Measurements from ENCODE around the gene MAPK9.

MAPK9 gene

GRCh38 chr5:180336234-180337020, 44.5 kb upstream of the MAPK9 start:
- H3K4me3 ChIP-seq (ENCODE audit: low read depth, low read length), result no peak overlapping the region
- DNase-seq (ENCODE audit: low read depth), result no peak
- TF ChIP-seq MYC (IDR thresholded peaks at IDR 0.05; ENCODE audit: low read depth, low read length) (no peak), POLR2A (IDR thresholded peaks at IDR 0.05; ENCODE audit: extremely low read depth, insufficient read length) (no peak), CTCF (IDR thresholded peaks at IDR 0.05; ENCODE audit: low read depth, low read length) (no peak), MAX (IDR thresholded peaks at IDR 0.05; ENCODE audit: low read depth, low read length) (no peak)

- no peak for TF ChIP-seq MAX (IDR thresholded peaks at IDR 0.05; ENCODE audit: low read depth, low read length)
- TF ChIP-seq CTCF (IDR thresholded peaks at IDR 0.05; ENCODE audit: low read depth, low read length), result no peak
- TF ChIP-seq MYC (IDR thresholded peaks at IDR 0.05; ENCODE audit: low read depth, low read length), result no peak
- no peak for TF ChIP-seq POLR2A (IDR thresholded peaks at IDR 0.05; ENCODE audit: extremely low read depth, insufficient read length)
- no peak for DNase-seq (ENCODE audit: low read depth)
- no peak overlapping the region for H3K4me3 ChIP-seq (ENCODE audit: low read depth, low read length)
Measured at GRCh38 chr5:180335614-180336233, 43.8 kb upstream of the MAPK9 start.

GRCh38 chr5:180334751-180335613, 43.1 kb upstream of the MAPK9 start:
- H3K4me3 ChIP-seq (ENCODE audit: low read depth, low read length), result no peak overlapping the region
- DNase-seq (ENCODE audit: low read depth), result no peak
- TF ChIP-seq MAX (IDR thresholded peaks at IDR 0.05; ENCODE audit: low read depth, low read length), result no peak
- no peak for TF ChIP-seq CTCF (IDR thresholded peaks at IDR 0.05; ENCODE audit: low read depth, low read length)
- TF ChIP-seq POLR2A (IDR thresholded peaks at IDR 0.05; ENCODE audit: extremely low read depth, insufficient read length), result no peak

- H3K4me3 ChIP-seq (ENCODE audit: low read depth, low read length), result no peak overlapping the region
- no peak for DNase-seq (ENCODE audit: low read depth)
Measured at GRCh38 chr5:180334176-180334575, 42.3 kb upstream of the MAPK9 start.

More at GRCh38 chr5:180334176-180334575, 42.3 kb upstream of the MAPK9 start:
- no peak for TF ChIP-seq MYC (IDR thresholded peaks at IDR 0.05; ENCODE audit: low read depth, low read length)
- TF ChIP-seq MAX (IDR thresholded peaks at IDR 0.05; ENCODE audit: low read depth, low read length), result no peak
- no peak for TF ChIP-seq CTCF (IDR thresholded peaks at IDR 0.05; ENCODE audit: low read depth, low read length)
- TF ChIP-seq POLR2A (IDR thresholded peaks at IDR 0.05; ENCODE audit: extremely low read depth, insufficient read length), result no peak

Data from NB4 (cell line).